Measurements from ENCODE around the gene HINT3.
"Not testable (repeated sequence)": the region's sequence is repeated elsewhere in the genome, so short reads cannot be mapped to it uniquely, and the experiment has no call there.

Gene HINT3

GRCh38 chr6:125995972-125996580 is 39.5 kb downstream of the HINT3 start:
- DNase-seq (ENCODE audit: low read depth in 1 of 2, low spot score in 1 of 2), result peak; percentile 32 to 46

- DNase-seq (ENCODE audit: low read depth in 1 of 2, low spot score in 1 of 2), result no peak
Measured at GRCh38 chr6:126002755-126003679, 46.4 kb downstream of the HINT3 start.

DNA sequence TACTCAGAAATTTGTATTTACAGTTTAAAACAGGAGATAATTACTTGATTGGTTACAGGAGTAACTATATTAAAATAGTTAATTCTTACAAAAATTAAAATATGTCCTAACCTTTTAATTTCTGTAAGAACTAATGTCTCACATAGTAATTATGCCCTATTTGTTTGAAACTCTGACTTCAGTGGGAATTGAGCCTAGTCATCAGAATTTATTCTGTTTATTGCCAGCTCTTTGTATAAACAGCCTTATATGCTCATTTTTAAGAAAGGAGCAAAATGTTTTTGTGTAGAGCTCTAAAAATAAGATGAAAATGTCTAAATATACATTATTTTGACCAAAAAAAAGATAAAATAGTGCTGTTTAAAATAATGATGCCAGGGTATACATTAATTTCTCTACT is 51.2 kb downstream of the HINT3 start:
- no peak for DNase-seq (ENCODE audit: low read depth in 1 of 2, low spot score in 1 of 2)

DNA sequence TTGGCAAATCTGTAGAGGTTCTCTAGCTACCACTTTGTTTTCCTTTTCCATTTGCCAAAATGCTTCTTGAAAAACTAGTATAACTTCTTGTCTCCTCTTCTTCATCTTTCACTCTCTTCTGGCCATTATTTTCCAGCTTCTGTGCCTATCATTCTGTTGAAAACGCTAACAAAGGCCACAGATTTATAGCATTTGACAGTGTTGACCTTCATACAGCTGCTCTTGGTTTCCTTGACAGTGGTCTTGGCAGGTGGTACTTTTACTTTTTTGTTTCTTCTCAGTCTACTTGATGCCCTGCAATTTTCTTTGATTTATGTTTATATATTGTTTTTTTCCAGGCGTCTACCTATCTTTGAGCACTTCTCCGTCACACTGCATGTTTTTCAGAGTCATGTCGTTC is 53.5 kb downstream of the HINT3 start:
- no peak for DNase-seq (ENCODE audit: low read depth in 1 of 2, low spot score in 1 of 2)

DNA sequence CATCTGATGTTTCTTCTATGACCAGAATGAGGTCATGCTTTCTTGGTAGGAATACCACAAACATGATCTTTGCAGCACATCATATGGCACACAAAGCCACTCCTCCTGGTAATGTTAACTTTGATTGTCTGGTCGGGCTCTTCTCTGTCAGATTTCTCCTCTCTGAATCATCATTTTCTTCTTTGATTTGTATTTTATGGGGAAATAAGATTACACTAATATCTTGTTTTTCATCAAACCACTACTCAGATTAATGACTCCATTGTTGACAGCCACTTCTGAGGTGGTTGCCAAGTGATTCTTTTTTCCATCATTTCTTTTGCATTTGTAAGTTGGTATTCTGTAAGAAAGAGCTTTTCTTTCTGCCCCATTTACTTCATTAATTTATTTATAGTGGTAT is 59.3 kb downstream of the HINT3 start:
- DNase-seq (ENCODE audit: low read depth in 1 of 2, low spot score in 1 of 2), result no peak

DNA sequence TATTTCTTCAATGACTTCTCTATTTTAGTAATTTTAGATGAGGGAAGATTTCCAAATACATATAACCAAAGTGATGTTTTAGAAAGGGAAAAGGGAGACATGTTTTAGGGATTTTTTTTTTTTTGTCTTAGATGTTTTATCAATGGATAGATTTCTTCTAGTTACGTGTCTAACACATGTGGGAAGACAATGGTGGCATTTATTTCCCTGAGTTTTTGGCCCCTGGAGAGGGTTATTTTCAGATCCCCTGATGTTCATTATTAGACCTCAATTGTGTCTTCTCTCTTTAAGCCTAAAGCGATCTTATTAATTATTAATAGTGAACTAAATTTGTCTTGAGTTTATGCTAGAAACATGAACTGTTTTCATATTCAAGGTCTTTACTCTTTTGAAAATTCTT is 60.0 kb downstream of the HINT3 start:
- DNase-seq (ENCODE audit: low read depth in 1 of 2, low spot score in 1 of 2), result no peak

DNA sequence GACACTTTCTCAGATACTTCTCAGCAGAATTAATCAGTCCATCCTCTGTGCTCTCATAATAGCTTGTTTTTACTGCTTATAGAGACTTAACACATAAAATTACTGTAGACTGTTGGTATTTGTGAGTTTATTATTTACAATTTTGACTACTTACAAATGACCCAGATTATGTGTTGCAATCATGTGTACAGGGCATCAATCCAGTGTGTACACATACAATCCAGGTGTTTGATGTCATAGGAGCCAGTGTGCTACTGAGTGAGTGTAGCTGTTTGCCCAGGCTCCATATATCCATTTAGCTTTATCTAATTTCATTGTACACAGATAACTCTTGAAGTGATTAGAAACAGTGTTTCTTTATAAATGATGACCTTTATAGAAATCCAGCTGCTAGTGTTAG is 61.1 kb downstream of the HINT3 start:
- DNase-seq (ENCODE audit: low read depth in 1 of 2, low spot score in 1 of 2), result no peak

DNA sequence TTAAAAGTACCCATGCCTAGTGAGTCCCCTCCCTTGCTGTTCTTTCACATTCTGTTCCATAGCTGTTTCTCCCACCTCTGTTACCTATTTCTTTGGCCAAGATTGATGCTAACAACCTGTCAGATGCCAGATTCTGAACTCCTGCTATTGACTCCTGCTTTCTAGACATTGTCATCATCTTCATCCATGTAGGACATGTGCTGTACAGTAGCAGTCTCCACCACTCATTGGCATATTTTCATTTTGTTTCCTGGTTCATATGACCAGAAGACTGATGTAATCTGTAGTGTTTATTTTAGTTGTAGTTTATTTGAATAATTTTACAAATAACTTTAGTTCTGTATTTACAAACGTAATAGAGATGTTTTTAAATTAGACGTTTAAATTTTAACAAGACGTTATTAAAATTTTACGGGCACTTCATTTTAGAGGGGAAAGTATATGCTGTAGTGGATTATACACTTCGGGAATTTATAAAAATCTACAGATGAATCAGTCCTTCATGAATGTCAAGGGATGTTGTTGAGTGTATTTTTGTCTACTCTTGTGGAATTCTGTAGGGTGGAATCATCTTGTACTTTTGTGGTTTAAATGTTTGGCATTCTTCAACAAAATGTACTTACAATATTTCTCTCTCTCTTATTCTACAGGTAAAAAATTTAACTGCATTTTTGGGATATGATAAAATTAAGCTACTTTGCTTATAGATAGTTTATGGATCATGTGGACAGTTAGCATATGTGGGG is 63.9 kb downstream of the HINT3 start:
- DNase-seq (ENCODE audit: low read depth in 1 of 2, low spot score in 1 of 2), result no peak

- not testable (repeated sequence) for DNase-seq (ENCODE audit: low read depth in 1 of 2, low spot score in 1 of 2)
Measured at GRCh38 chr6:126023474-126023873, 66.9 kb downstream of the HINT3 start.

- DNase-seq (ENCODE audit: low read depth in 1 of 2, low spot score in 1 of 2), result no peak
Measured at GRCh38 chr6:126026001-126026400, 69.4 kb downstream of the HINT3 start.

GRCh38 chr6:126027601-126028000 is 71.0 kb downstream of the HINT3 start:
- DNase-seq (ENCODE audit: low read depth in 1 of 2, low spot score in 1 of 2), result no peak

Measured in activated CD4-positive, alpha-beta T cell treated with anti-CD3 and anti-CD28 coated beads, Interleukin-2, amount 50 U/mL, for 24 hours (primary cell).